Testis (tissue), 3 donors: Measurements from ENCODE around the gene TMEM242. TPM values are rescaled to one million over a fixed set of nuclear protein-coding genes. Genes with fewer than 3 reads are reported as not detected.
A peak's percentile ranks its signal among the peaks of the same experiment; 100 is the strongest.

Experiments used
- DNase-seq: peaks from one replicate; pipeline ENCODE4 v3.0.0-alpha.2; 2019
- H3K27ac ChIP-seq, 2 donors: fragments of 200-600 bp; sonication (generic); one replicate each; pipeline ENCODE4 v1.5.1; 2019
- H3K27me3 ChIP-seq: fragments of 200-600 bp; sonication (generic); one replicate; pipeline ENCODE4 v1.5.1; 2019
- H3K36me3 ChIP-seq: fragments of 200-600 bp; sonication (generic); one replicate; pipeline ENCODE4 v1.5.1; 2017; ENCODE audit warnings: low read depth; ENCODE audit errors: missing control alignments
- H3K4me1 ChIP-seq: fragments of 200-600 bp; sonication (generic); one replicate; pipeline ENCODE4 v1.5.1; 2019
- H3K4me3 ChIP-seq, 2 donors: fragments of 200-600 bp; sonication (generic); one replicate each; pipeline ENCODE4 v1.5.1; 2017 to 2019
- H3K9me3 ChIP-seq: fragments of 200-600 bp; sonication (generic); one replicate; pipeline ENCODE4 v1.5.1; 2017
- POLR2A ChIP-seq: fragments of 450-650 bp; IDR thresholded peaks from one replicate; pipeline ENCODE4 v1.6.1; 2017; ENCODE audit warnings: antibody characterized with exemption, mild to moderate bottlenecking, moderate library complexity
- WGBS, 2 donors: methylation state at CpG; one replicate each; pipeline ENCODE4 v1.1.5; 2018; 5-methylcytosine and 5-hydroxymethylcytosine counted together
- intact Hi-C: fragments of 100-400 bp; cut with DNase I; formaldehyde crosslinking; loops from one replicate; pipeline ENCODE4 v1.15.1; 2023; ENCODE audit warnings: low total_unique reads
- polyA plus RNA-seq: library from polyadenylated mRNA; stranded (reverse); fragments of 350-450 nt; fragmentation: Illumina TruSeq; extraction: RNeasy Lipid Tissue Mini Kit (QIAGEN cat#74804); gene quantifications from one replicate; pipeline ENCODE4 v1.2.3, GENCODE V29; 2014; ENCODE audit warnings: low read depth, low replicate concordance; ENCODE audit not compliant: insufficient read depth
- total RNA-seq, 2 donors: library from RNA; depleted of rRNA; stranded (reverse); fragments of >200 nt; gene quantifications; one replicate each; pipeline ENCODE4 v1.2.3, GENCODE V29; 2016
- TF ChIP-seq, protein P1 (sequence below), 3 experiments: fragments of 450-650 bp in 2 of 3; fragments of 200-600 bp in 1 of 3; sonication (generic) in 1 of 3; IDR thresholded peaks; one replicate each; pipeline ENCODE4 v1.5.1; 2016 to 2019; ENCODE audit warnings: antibody characterized with exemption in 3 of 3, mild to moderate bottlenecking in 2 of 3, moderate library complexity in 1 of 3

Gene TMEM242
- total and polyA plus RNA-seq, 3 donors from 2014 or later = 8.9 to 11.9 (median 10.3) TPM

DNA sequence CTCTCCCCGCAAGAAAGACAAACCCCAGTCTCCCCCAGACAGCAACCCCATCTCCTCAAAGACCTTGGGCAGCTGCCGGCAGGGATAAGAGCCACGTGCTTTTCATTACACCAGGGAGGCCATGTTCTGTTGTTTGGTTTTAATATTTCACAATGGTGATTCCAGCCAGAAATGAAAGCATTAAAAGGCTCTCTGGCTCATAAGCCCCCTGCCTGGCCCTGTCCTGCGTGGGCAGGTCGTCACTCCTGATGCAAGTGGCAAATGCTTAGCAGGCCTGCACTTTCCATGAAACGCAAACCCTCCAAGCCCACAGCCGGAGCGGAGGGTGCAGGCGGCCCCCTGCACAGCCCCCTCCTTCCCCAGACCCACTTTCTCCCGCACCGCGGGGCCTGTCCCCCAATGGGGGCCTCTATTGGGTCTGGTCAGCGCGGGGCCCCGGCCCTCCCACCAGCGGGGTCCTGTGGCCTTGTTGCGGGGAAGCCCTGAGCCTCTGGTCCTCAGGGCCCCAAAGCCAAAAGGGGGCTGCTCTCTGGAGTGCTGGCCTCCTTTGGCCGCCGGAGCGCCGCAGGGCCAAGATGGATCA, 77.2 kb downstream of the TMEM242 start:
- peak; percentile 42 for DNase-seq
- Histone ChIP-seq H3K27ac (no peak overlapping the region), H3K9me3 (no peaks in the 10 kb centered on the region), H3K27me3 (no peaks in the 10 kb centered on the region), H3K36me3 (no peaks in the 10 kb centered on the region), H3K4me3 (peak overlapping the region in 1 of 2 donors; percentile 24), H3K4me1 (peaks cover 5% of the 10 kb centered on the region)
- 47 to 69% methylated on average over 12 to 21 of the region's 21 CpGs for WGBS, 2 donors
- TF ChIP-seq, protein P1, sequence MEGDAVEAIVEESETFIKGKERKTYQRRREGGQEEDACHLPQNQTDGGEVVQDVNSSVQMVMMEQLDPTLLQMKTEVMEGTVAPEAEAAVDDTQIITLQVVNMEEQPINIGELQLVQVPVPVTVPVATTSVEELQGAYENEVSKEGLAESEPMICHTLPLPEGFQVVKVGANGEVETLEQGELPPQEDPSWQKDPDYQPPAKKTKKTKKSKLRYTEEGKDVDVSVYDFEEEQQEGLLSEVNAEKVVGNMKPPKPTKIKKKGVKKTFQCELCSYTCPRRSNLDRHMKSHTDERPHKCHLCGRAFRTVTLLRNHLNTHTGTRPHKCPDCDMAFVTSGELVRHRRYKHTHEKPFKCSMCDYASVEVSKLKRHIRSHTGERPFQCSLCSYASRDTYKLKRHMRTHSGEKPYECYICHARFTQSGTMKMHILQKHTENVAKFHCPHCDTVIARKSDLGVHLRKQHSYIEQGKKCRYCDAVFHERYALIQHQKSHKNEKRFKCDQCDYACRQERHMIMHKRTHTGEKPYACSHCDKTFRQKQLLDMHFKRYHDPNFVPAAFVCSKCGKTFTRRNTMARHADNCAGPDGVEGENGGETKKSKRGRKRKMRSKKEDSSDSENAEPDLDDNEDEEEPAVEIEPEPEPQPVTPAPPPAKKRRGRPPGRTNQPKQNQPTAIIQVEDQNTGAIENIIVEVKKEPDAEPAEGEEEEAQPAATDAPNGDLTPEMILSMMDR (IDR thresholded peaks at IDR 0.05) = no peak
- intact Hi-C loops = no loop called here

DNA sequence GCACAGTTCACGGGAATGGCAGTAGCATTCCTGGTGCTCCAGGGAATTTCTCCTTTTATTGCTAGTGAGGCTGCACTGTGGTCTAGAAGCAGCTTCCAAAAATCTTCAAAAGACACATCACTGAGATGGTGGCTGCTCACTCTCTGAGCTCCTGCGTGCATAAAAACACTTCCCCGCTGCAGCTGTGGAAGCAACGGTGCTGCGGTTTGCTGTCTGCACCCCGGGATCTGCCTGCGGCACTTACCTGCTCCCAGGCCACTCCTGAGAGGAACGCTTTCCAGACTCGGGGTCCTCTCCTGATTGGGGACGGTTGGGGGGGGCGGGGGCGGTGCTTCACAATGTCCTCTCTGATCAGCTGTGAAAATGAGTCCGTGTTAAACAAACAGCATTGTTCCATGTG, 77.9 kb downstream of the TMEM242 start:
- H3K27ac ChIP-seq = no peak overlapping the region
- H3K27me3 ChIP-seq = no peaks in the 10 kb centered on the region
- no peaks in the 10 kb centered on the region for H3K36me3 ChIP-seq
- H3K4me1 ChIP-seq = peaks cover 5% of the 10 kb centered on the region
- intact Hi-C loops = no loop called here
- H3K4me3 ChIP-seq = no peak overlapping the region
- 0 to 50% methylated on average over 1 to 13 of the region's 13 CpGs for WGBS, 2 donors
- DNase-seq = no peak
- no peaks in the 10 kb centered on the region for H3K9me3 ChIP-seq
- TF ChIP-seq POLR2A = no peak
- TF ChIP-seq, protein P1 (IDR thresholded peaks at IDR 0.05) = no peak

DNA sequence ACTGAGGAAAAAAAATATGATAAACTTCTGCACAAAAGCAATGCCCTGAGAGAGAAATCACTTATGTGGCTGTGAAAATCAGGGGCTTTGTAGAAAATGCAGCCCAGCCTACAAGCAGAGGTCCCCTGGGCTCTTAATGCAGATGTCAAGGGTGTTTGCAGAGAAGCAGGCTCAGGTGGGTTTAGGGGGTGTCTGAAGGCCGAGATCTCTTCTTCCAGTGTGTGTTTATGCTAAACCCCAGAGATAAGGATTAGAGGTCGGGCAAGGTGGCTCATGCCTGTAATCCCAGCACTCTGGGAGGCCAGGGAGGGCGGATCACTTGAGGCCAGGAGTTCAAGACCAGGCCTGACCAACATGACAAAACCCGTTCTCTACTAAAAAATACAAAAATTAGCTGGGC, 78.5 kb downstream of the TMEM242 start:
- Histone ChIP-seq H3K4me1 (peaks cover 11% of the 10 kb centered on the region), H3K9me3 (no peaks in the 10 kb centered on the region), H3K27me3 (no peaks in the 10 kb centered on the region), H3K36me3 (no peaks in the 10 kb centered on the region), H3K4me3 (no peak overlapping the region), H3K27ac (no peak overlapping the region)
- DNase-seq = no peak
- intact Hi-C loops = no loop called here
- WGBS, 2 donors = 70 to 80% methylated on average over 4 of the region's 4 CpGs
- TF ChIP-seq, protein P1 (IDR thresholded peaks at IDR 0.05) = no peak
- TF ChIP-seq POLR2A = no peak

- no peak overlapping the region for H3K27ac ChIP-seq
- no peak overlapping the region for H3K4me3 ChIP-seq
- H3K27me3 ChIP-seq = no peaks in the 10 kb centered on the region
- H3K4me1 ChIP-seq = peaks cover 13% of the 10 kb centered on the region
- DNase-seq = no peak
- no peaks in the 10 kb centered on the region for H3K36me3 ChIP-seq
- no peaks in the 10 kb centered on the region for H3K9me3 ChIP-seq
- WGBS, 2 donors = 48 to 73% methylated on average over 3 to 4 of the region's 4 CpGs
- intact Hi-C loops = no loop called here
- TF ChIP-seq POLR2A = no peak
- TF ChIP-seq, protein P1 (IDR thresholded peaks at IDR 0.05) = no peak
Measured at GRCh38 chr6:157244175-157244574, 79.1 kb downstream of the TMEM242 start.

DNA sequence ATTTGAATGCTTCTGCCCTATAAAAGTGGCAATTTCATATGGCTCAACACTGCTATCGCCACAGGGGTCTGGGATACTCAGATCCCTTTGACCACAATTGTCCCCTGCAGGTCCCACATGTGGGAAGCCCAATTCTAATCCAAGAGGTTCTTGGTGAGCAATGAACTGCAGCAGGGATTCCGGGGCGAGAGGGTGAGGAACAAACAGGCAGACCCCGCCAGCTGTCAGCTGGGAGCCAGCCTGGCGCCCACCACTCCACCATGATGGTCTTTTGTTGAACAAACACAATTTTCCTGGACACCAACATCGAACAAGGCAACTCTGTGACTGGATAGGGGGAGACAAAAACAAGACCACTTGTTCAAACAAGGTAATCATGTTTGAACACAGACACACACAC, 80.5 kb downstream of the TMEM242 start:
- intact Hi-C loops = no loop called here
- TF ChIP-seq POLR2A = no peak
- TF ChIP-seq, protein P1 (IDR thresholded peaks at IDR 0.05) = no peak
- 88 to 95% methylated on average over 6 of the region's 6 CpGs for WGBS, 2 donors
- no peak for DNase-seq
- no peaks in the 10 kb centered on the region for H3K27me3 ChIP-seq
- H3K36me3 ChIP-seq = no peaks in the 10 kb centered on the region
- no peak overlapping the region for H3K4me3 ChIP-seq
- H3K9me3 ChIP-seq = no peaks in the 10 kb centered on the region
- H3K27ac ChIP-seq = no peak overlapping the region
- peaks cover 13% of the 10 kb centered on the region for H3K4me1 ChIP-seq
